Fibroblast of mammary gland (primary cell): ENCODE results near the gene GAD1.

Experiments
- DNase-seq: peaks from one replicate; pipeline ENCODE4 v3.0.0-alpha.2; 2010; ENCODE audit warnings: low read depth
- H3K4me3 ChIP-seq: 2 replicates; pipeline ENCODE4 v1.5.1; 2011; ENCODE audit warnings: low read depth, mild to moderate bottlenecking, low read length, moderate library complexity; ENCODE audit not compliant: control insufficient read depth
- CTCF ChIP-seq: conservative IDR thresholded peaks from 2 replicates; pipeline ENCODE4 v1.5.1; 2011; ENCODE audit warnings: low read depth, low read length, inconsistent platforms; ENCODE audit not compliant: control insufficient read depth, insufficient read depth

The GAD1 gene

GRCh38 chr2:170887496-170887895, 70.8 kb downstream of the GAD1 start:
- H3K4me3 ChIP-seq, result no peak overlapping the region
- no peak for DNase-seq
- no peak for TF ChIP-seq CTCF

GRCh38 chr2:170887896-170888295, 71.2 kb downstream of the GAD1 start:
- no peak for TF ChIP-seq CTCF
- H3K4me3 ChIP-seq, result no peak overlapping the region
- DNase-seq, result no peak

- no peak for TF ChIP-seq CTCF
- DNase-seq, result no peak
- H3K4me3 ChIP-seq, result no peak overlapping the region
Measured at GRCh38 chr2:170891893-170892292, 75.2 kb downstream of the GAD1 start.

- H3K4me3 ChIP-seq, result no peak overlapping the region
- no peak for TF ChIP-seq CTCF
- DNase-seq, result no peak
Measured at GRCh38 chr2:170892391-170892951, 75.8 kb downstream of the GAD1 start.

- DNase-seq, result peak; percentile 55
Measured at GRCh38 chr2:170895023-170895757, 78.5 kb downstream of the GAD1 start.

GRCh38 chr2:170896622-170897021, 79.9 kb downstream of the GAD1 start:
- no peak overlapping the region for H3K4me3 ChIP-seq
- TF ChIP-seq CTCF, result no peak
- DNase-seq, result no peak

More at GRCh38 chr2:170895023-170895757, 78.5 kb downstream of the GAD1 start:
- no peak for TF ChIP-seq CTCF
- H3K4me3 ChIP-seq, result no peak overlapping the region

- no peak overlapping the region for H3K4me3 ChIP-seq
- no peak for TF ChIP-seq CTCF
- DNase-seq, result no peak
Measured at GRCh38 chr2:170897108-170897507, 80.4 kb downstream of the GAD1 start.
